Stimulated activated CD4-positive, alpha-beta T cell treated with anti-CD3 and anti-CD28 coated beads, Interleukin-15, amount 100 ng/mL, for 48 hours (primary cell): Measurements from ENCODE around the gene HPS4.
"Not testable (repeated sequence)": the region's sequence is repeated elsewhere in the genome, so short reads cannot be mapped to it uniquely, and the experiment has no call there.

Experiments used
- DNase-seq, 2 donors: peaks; one replicate each; pipeline ENCODE4 v3.0.0-alpha.2; 2020; ENCODE audit warnings: low read depth in 2 of 2

HPS4 gene

DNA sequence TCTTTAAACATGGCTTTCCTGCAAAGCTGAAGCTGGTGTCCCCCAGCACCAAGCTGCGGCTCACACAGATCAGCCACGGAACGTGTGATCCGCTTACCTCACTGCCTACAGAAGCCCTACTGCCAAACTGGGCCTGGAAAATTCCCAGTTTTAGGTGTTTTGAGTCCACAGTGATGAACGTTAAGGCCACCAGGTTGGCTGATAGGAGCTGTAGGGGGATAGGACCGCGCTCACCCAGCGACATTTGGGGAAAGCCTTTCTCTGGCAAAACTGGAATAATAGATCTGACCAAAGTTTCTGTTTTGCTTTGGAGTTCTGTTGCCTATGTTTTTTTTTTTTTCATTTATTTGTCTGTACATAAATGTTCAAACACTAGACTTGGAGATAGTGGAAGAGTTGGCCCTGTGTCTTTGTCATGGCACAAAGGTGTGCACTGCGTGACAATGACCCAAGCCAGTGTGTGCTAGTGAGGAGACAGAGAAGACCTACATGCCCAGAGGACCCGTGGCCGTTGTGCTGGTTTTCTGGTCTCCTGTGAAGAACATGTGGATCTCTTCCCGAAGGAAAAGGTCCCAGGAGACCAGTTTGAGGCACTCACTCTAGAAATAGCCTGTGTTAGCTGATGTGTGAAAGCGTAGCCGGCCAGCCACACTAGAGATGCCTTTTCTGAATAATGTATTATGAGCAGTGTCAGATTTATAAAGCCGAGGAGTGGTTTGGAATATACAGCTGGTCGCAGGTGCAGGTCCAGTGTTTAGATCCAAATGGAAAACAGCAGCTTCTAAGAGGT lies 39.5 kb downstream of the HPS4 start:
- no peak for DNase-seq

DNA sequence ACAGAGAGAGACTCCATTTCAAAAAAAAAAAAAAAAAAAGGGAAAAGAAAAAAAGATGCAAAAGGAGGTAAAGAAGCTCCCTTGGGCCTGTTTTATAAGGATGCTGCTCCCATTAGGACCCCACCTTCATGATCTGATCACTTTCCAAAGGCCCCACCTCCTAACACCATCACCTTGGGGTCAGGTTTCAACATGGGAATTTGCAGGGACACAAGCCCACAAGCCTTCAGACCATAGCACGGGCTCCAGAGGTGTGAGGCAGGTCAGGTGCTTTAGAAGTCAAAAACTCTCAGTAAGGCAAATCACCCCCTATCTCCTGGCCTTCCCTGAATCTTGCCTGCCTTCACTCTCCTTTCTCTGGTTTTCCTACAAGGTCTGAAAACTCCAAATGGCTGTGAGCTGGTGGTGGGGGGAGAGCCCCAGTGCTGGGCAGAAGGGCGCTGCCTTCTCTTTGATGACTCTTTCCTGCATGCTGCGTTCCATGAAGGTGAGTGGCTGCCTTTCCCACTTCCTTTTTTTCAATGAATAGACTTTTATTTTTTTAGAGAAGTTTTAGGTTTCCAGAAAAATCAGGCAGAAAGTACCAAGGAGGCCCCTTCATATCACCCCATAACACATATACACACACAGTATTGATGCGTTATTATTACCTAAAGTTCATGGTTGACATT lies 41.4 kb downstream of the HPS4 start:
- no peak for DNase-seq

DNA sequence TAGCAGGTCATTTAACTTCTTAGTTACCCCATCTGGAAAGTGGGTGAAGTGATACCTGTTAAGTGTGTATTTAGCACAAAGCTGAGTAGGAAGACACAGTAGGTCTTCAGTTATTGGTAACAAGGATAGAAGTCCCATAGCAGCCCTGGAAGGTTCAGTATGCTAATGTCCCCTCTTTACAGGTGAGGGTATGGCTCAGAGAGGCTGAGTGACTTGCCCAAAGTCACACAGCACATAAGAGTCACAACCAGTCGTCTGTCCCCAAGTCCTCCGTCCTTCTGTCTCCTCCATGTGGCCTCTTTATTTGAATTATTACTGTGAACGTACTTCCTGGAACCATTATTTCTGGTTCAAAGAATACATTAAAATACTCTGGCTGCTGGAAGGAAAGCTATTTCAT lies 44.0 kb downstream of the HPS4 start:
- no peak for DNase-seq

DNA sequence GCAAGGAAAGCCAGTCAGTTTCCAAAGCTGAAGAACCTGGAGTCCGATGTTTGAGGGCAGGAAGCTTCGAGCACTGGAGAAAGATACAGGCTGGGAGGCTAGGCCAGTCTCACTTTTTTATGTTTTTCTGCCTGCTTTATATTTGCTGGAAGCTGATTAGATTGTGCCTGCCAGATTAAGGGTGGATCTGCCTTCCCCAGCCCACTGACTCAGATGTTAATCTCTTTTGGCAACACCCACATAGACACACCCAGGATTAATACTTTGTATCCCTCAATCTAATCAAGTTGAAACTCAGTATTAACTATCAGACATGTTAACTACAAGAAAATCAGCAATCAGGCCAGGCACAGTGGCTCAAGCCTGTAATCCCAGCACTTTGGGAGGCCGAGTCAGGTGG lies 44.8 kb downstream of the HPS4 start:
- DNase-seq = not testable (repeated sequence)

DNA sequence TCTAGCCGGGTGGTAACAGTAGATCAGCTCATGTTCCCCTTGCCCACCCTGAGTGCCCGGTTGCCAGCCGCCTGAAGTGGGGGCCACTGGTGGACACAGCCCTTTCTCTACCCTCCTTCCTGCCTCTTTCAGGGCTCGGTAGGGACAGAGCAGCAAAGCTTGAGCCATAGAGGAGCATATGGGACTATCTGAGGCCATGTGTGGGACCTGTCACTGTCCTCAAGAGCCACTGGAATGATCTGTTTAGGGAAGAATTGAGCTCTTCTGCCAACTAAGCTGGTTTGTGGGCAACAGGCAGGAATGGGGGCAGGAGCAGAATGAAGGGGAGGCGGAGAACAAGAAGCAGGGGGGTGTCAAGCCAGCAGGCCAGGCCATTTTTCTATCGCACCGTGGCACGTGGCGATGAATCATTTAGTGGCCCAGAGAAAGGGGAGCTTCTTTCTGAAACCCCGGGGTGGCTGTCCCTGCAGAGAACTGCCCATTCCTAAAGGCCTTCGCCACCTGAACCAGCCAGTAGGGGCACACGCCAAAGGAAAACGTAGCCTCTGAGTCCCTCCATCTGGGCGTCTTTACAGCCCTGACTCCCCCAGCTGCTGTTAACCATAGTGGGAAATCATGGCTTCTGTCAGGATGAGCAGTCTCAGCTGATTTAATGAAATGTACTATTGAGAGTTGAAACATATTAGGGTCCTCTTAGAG lies 45.7 kb downstream of the HPS4 start:
- no peak for DNase-seq

DNA sequence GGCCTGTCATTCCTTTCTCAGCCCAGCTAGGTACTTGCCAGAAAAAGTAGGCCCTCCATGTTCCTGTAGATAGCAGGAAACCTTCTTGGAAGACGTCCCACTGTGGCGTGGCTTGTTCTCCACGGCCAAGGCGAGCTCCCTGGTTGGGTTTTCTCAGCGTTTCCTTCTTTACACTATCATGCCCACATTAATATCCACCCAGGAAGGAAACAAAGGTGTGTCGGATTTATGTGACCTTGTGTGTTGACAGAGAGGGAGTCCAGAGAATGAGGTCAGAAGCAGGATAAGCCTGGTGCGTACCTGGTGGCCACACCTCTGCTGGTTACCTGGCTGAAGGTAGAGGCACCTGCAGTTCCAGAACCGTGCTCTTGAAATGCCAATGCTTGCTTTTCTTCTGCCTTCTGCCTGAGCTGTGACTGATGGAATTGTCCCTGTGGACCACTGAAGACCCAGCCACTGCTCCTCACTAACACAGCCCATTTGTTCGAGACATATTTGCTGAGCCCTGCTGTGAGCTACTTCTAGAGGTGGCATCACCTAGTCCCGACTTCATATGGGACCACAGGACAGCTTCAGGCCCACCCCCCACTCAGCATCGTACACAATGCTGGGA lies 46.6 kb downstream of the HPS4 start:
- DNase-seq = no peak

DNA sequence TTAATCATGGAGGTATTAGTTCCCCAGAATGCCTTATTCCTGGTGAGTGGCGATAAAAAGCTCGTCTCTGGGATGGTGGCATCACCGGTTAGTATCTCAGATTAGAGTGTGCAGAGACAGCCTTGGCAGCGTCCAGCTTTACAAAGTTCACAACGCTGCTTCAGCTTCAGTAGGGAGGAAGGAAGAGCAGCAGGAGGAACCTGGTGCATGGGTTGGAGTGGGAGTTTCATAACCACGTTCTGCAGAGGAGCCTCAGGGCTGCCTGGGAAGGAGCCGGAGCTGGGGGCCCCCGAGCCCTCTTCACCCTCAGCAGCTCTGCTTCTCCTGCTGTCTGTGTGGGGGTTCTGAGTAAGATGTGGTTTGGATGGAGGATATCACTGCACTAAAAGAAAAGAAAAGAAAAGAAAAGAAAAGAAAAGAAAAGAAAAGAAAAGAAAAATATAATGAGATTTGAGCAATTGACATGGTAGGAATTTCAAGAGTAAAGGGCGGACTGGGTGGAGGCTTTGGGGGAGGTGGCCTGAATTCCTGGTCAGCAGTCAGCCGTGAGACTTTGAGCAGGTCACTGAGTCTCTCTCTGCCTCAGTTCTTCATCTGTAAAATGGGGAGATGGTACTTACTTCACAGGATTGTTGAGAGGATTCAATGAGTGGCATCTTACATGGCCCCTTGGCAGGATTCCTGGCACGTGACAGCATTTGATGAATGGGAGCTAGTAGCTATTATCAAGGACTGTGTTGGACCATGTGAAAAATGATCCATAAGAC lies 48.1 kb downstream of the HPS4 start:
- DNase-seq = no peak

DNA sequence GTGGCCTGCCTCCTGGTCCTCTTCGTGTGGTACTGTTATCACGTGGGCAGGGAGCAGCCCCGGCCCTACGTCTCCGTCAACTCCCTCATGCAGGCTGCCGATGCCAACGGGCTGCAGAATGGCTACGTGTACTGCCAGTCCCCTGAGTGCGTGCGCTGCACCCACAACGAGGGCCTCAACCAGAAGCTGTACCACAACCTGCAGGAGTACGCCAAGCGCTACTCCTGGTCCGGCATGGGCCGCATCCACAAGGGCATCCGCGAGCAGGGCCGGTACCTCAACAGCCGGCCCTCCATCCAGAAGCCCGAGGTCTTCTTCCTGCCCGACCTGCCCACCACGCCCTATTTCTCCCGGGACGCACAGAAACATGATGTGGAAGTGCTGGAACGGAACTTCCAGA lies 49.8 kb downstream of the HPS4 start:
- DNase-seq = no peak

DNA sequence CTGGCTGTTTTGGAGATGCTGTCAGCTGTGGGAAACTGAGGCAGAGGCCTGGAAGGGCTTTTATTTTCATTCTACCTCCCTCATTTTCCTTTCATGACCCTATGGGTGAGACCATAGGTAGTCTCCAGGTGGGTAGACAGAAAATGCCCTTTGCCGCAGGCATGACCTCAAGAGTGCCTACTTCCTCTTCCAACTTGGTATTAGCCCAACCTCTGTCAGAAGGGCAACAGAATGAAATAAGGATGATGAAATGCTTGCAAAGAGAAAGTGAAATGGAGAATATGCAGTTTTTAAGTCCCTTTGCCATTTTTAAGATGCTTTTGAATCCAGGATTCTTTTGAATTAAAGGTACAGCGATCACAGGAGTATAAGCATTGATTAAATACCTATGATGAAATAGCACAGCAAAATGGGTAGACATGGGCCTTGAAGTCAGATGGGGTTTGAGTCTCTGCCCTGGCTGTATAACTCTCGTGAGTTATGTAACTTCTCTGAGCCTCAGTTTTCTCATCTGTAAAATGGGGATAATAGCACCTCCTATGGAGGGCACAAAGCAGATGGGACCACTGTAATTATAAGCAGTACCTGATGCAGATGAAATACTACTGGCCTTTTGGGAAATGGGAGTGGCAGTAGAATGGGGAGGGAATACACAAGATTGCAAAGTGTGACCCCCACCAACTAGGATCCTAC lies 50.8 kb downstream of the HPS4 start:
- no peak for DNase-seq

DNA sequence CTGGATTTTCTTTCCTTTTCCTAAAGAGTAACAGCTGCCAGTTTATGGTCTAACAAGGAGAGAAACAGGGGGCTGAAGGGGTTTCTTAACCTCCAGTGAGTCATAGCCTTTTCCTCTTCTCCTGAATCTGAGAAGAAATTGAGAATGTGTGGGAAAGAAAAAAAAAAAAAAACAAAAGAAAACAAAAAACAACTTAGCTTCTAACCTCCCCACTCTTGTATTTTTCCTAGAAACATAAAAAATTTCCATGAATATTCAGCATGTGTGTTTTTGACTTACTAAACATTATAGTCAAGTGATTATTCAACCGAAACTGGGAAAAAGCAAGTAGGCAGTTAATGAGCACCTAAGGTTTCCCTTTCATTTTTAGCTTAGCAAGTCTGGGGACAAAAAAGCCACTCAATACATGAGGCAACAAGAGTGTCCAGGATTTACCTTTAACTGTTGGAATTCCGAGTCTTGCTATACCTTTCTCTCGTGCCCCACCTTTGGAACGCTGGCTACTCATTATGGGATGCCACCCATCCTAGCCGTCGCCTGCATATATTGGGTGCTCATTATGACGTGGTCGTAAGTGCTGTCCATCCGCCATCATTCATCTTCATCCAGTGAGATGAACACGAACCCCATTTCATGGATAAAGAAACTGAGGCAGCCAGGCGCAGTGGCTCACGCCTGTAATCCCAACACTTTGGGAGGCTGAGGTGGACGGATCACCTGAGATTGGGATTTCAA lies 52.2 kb downstream of the HPS4 start:
- no peak for DNase-seq

DNA sequence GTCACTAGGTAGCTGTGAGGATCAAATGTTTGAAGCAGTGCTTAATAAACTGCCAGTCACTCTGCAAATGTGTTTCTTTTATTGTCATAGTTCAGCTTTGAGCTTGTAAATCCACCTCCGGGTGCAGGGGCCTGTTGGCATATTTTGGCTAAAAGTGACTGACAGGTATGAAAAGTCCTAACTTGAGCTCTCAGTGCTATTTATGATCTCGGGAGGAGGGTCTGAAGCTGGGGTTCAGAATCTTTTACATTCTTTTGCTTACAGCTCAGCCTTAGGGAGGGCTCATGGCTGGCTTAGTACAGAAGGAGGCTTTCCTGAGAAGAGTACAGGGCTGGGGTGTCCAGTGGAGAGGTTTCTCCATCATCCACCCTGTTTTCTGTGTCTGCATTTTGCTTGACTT lies 53.0 kb downstream of the HPS4 start:
- DNase-seq = no peak

DNA sequence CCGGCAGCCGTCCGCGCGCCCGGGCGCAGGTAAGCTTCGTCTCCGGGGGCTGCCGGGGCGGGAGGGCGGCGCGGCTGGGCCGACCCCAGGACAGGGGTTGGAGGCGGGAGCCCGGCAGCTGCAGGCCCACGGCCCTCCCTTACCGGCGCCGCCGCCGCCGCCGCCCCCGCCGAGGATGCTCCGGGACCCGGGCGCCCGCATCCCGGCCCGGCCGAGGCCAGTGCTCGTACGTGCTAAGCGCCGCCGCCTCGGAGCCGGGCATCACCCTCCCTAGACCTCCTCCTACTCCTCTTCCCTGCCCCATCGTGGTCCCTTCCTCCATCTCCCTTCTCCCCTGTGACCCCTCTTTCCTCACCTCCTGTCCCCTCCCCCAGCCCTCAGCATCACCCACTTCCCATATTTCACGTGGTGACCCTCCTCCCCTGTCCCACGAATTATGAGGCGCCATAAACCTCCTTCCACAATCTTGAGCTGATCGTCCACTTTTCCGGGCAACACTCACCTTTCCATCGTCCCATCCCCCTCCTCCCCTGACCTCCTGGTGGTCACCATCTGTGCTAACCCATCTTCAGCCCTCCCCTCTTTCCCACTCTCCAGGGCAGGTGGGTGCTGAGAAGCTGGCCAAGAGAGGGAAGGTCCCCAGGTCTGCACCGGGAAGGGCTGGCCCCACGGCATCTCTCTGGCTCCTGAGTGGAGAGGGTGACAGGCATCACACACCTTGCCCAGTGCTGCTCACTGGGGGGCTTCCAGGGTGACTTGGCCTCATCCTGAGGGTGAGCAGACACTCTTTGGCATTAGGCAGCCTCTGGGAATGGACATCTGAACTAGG lies 53.9 kb downstream of the HPS4 start:
- no peak for DNase-seq

DNA sequence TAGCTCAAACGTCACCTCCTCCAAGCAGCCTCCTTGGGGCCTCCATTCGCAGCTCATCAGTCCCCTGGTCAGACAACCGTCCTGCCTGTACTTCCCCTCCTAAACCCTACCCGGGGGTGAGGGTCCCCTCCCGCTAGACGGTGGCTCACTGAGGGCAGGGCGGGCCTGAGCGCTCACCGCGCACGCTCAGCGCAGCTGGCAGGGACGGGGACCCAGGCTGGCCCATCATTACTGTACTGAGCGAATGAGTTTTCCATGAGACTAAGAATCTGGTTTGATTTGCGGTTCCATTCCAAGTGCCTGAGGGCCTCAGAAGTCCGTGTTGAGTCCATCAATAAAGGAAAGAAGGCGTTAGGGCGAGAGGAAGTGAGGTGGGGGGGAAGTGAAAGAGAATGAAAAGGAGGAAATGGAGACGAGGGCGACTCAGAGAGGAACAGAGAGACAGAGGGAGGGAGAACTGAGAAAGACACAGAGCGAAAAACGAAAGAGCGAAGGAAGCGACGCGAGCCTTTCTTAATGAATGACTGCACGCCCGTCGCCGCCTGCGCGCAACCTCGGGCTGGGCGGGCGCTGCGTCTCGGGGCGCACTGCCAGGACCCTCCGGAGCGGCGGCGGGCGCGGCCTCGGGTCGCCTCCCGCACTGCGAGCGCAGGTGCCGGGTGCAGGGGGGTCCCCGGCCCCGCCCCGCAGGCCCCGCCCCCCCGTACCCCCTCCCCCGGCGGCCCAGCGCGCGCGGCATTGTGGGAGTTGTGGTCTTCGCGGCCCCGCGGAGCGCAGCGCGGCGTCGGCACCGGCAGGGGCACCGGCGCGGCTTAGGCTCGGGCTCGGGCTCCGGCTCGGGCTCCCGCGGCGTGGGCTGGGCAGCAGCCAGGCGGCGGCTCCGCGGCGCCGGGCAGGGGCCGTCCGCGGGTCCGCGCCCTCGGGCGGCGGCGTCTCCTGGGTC lies 54.8 kb downstream of the HPS4 start, which contains the start of gene ASPHD2:
Gene ASPHD2, plus strand, starts transcription at position 746 of the 943 bp plus-strand sequence. CDS start 4,356 bp downstream, outside the sequence.
- DNase-seq = peak; percentile 47 to 60

DNA sequence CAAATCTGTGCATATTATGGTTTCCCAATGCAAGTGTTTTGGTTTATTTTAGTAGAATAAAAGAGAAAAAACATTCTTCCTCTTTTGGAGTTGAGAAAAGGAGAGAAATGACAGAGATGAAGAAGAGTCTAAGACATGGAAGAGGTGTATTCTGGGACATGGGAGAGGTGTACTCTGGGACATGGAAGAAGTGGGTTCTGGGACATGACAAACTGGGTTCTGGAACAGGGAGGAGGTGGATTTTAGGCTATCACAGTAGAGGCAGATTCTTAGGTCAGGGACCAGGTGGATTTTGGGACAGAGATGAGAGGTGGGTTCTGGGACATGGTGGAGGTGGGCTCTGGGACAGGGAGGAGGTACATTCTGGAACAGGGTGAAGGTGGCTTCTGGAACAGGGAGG lies 56.7 kb downstream of the HPS4 start:
- no peak for DNase-seq

DNA sequence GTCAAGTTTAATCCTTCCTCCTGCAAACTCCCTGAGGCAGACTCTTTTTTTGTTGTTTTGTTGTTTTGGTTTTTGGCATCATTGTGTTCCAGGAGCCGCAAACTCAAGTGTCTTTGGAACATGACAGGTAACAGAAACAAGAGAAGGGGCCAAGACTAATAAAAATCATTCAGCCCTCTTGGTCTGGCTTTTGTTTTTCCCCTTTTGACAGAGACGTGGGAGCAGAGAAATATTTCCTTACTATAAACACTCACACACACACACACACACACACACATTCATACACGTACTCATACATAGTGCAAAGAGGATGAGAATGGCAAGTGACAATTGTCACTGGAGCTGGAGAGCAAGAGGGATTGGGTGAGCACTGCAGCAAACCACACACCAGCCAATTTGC lies 65.0 kb downstream of the HPS4 start:
- DNase-seq = no peak

DNA sequence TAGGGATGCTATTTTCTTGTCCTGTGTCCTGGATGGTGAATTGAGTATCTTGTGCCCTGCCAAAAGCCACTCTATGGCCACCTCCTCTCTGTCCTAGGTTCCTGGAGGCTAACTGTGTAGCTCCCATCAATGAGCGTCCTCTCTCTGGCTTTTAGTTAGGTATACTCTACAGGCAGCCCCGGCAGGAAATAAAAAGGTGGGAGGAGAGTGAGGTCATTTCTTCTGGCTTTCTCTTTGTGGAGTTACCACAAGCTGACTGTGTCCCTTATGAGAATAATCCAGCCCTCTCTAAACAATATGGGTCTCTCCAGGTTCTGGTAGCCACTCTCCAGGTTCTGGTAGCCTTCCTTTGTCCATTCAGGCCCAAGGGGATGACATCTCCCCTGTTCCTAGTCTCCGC lies 66.2 kb downstream of the HPS4 start:
- no peak for DNase-seq

DNA sequence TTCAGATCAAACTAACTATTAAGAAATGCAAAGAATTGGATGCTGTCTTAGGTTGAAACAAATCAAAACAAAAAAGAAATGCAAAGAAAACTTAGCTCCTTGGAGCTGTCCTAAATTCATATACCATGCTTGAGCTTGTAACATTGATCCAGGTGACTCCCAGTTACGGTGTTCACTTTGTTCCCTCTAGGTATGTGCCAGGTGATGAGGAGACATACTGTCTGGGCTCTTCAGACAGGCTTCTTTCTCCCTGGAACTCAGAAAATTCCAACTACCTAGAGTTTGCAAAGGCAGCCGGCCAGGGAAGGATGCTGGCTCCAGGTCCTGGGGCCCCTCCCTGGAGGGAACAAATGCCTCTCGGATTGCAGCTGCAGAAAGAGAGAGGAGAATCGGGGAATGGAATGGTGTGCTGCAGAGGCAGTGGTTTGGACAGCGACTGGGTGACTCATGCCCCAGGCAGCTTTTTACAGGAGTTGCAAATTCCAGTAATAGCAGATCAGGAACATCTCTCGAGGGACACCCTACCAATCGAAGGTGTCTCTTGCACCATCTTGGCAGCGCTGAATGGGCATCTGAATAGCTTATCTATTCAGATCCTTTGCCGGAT lies 66.8 kb downstream of the HPS4 start:
- no peak for DNase-seq

DNA sequence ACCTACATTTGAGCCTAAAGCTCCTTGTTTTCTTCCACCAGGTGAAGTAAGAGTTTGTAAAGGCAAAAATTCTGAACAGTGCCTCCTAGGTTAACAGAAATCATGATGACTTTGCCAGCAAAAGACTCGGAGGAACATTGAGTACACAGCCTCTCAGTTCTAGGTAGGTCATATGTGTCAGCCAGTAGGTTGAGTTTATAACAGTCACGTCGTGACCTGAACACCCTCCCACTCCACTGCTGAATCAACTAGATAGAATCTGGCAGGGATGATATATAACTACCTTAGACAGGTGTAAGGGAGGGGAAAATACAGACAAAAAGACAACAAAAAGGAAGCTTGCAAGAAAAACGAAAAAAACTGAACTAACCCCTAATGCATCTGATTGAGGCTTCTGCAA lies 67.3 kb downstream of the HPS4 start:
- DNase-seq = no peak
